Raji (cell line): ENCODE data around the gene KRTAP10-11.

Source experiments
- POLR2A ChIP-seq: IDR thresholded peaks from 2 replicates; pipeline ENCODE4 v1.6.1; 2011; ENCODE audit warnings: low read depth, low read length, control low read depth; ENCODE audit not compliant: insufficient read depth

Gene KRTAP10-11

DNA sequence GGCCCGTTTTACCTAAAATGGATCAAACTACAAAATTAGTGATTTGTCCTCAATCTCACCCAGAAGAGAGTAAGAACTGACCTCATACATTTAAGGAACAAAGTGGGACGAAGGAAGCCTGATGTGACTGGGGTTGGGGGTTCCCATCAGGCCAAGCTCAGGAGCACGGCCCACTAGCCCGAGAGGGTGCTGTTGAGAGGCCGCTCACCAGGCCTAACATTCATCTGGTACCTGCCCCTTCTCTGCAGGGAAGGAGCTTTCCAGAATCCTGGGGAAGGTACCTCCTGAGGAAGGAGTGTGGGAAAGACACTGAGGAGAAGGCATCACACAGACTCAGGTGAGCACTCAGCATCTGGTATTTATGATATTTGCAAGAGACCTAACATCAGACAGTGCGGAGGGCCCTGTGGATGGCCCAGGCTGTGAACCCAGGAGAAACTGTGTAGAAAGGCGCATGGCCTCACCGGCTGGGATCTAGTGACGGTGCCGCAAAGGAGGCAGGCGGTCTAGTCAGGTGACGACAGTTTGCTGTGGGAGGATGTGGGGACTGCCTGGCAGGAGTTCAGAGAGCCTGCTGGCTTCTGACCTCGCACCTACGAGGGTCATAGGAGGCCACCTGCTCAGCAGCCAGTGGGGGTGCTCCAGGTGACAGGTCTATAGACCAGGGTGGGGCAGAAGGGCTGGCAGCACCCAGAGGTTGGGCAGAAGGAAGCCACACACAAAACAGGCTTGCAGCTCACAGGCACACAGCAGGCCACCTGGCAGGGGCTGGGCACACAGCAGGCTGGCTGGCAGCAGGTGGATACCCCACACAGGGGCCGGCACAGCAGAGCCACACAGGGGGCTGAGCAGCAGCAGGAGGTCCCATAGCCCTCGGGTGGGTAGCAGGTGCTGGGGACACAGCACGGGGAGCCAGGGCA lies 7.7 kb downstream of the KRTAP10-11 start:
- no peak for TF ChIP-seq POLR2A

DNA sequence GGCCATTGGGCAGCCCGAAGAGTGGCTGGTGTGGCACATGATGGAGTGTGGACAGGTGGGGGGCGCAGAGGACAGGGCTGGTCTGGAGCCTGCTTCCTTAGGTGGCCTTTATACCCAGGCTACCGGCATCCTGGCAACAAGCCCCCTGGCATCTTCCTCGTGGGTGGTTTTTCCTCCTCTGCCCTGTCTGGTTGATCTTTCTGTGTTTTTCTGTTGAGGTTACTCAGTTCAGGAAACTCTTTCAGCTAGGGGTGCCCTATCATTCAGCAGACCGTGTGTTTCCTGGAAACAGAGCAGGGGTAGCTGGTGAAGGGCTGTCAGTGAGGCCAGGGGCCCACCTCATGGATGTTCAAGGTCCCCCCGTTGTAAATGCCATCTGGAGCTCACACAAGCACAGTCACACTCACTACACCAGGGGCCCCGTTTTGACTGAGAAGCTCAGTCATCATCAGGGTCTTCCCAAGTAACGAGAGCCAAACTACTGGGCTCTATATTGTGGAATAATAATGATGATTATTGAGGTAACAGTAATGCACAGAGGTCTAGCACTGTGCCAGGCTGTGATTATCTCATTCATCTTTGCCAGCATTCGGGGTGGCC lies 8.5 kb downstream of the KRTAP10-11 start, which contains the start of gene KRTAP12-4:
Gene KRTAP12-4, minus strand, starts transcription at position 84 of the 600 bp plus-strand sequence. Its CDS starts 45 bp downstream, at position 39.
- no peak for TF ChIP-seq POLR2A

DNA sequence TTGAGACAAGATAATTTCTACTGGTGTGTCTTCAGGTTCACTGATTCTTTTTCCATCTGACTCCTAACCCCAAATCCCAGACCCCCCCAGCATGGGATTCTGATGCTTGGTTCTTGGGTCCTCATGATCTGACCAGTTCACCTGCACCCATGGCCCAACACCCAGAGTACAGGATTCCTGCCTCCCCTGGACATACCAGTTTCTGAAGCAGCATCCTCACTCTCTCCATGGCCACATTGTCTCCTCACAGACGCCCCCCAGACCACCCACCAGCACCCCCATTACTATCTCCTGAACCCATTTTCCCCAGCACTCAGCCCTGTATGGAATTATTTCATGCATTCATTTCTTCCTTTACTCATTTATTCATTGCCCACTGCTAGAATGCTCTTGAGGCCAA lies 10.7 kb downstream of the KRTAP10-11 start:
- TF ChIP-seq POLR2A = no peak

DNA sequence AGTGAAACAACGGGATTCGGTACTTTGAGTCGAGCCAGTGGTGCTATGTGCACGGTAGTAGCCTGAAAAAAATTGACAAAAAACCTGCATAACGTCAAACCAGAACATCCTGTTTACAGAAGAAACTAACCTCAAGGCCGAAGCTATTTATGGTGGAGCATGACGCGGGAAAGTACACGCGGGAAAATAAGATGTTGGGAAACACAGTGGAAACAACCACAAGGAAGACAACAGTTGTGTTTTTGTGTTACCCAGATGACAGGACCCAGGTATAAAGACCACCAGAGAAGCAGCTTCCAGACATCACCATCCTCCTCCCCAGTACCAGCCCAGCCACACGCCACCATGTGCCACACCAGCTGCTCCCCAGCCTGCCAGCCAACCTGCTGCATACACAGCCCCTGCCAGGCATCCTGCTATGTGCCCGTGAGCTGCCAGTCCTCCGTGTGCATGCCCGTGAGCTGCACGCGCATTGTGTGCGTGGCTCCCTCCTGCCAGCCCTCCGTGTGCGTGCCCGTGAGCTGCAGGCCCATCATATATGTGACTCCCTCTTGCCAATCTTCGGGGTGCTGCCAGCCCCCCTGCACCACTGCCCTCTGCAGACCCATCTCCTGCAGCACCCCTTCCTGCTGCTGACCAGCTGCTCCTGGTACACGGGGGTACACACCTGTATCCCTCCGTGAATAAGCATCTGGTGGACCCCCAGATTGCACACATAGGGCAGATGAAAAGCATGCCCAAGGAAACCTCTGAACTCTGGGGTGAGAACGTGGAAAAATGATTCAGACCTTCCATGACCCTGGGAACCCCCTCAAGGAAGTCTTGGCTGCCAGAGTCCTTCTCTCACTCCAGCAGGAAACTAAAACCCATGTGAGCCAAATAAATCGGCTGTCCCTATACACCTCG lies 11.7 kb downstream of the KRTAP10-11 start, which contains the start of gene KRTAP12-3:
Gene KRTAP12-3, plus strand, starts transcription at position 298 of the 906 bp plus-strand sequence. Its CDS starts 48 bp downstream, at position 346.
- TF ChIP-seq POLR2A = no peak

DNA sequence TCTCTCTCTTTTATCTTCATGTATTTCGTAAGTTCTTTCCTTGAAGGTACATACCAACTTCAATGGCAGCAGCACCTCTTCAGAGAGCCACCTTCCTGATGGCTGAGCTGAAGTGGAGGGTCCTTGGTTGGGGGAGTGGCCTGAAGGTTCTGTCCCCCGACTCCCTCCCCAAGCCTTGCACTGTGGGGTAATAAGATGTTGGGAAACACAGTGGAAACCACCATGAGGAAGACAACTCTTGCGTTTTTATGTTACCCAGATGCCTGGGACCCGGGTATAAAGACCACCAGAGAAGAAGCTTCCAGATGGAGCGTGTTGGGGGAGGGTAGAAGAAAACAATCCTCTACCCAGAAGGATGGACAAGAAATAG lies 12.3 kb downstream of the KRTAP10-11 start:
- no peak for TF ChIP-seq POLR2A

DNA sequence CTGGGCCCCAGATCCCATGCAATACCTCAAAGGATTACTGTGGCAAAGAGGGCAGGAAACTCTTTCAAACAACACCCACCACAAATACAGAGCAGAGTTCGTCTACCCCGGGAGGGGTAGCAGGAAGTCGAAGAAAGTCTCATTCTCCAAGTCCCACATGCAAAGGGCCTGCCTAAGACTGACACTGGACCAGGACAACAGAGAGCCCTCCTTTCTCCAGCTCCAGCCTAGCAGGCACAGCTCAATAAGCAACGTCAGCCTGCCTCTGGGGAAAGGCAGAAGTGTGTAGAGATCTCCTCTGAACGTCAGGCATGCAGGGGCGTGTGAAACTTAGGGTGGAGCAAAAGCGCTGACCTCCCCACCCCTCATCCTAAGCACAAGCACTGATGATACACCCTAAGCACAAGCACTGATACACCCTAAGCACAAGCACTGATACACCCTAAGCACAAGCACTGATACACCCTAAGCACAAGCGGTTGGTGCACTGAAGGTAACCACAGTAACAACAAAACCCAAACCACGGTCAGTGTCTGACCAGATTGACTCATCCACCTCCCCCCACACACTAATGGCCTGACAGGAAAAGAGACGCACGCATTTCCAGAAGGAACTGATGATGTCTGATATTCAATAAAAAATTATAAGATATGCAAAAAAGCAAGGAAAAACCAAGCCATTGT lies 12.8 kb downstream of the KRTAP10-11 start:
- no peak for TF ChIP-seq POLR2A

DNA sequence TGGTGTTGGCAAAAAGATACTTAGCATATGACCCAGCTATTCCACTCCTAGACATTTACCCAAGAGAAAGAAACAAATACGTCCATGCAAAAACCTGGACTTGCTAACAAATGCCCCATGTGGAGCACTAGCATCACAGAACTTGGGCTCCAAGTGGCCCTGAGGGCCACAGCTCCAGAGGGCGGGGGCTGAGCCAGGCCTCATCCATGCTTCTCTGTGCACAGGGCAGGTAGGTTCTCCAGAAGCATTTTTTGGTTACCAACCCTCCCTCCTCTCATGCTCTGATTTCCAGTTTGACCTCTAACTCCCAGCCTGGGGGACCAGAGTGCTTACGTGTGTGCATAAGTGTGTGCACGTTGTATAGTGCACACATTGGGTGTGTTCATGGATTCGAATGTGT lies 18.5 kb downstream of the KRTAP10-11 start:
- no peak for TF ChIP-seq POLR2A

DNA sequence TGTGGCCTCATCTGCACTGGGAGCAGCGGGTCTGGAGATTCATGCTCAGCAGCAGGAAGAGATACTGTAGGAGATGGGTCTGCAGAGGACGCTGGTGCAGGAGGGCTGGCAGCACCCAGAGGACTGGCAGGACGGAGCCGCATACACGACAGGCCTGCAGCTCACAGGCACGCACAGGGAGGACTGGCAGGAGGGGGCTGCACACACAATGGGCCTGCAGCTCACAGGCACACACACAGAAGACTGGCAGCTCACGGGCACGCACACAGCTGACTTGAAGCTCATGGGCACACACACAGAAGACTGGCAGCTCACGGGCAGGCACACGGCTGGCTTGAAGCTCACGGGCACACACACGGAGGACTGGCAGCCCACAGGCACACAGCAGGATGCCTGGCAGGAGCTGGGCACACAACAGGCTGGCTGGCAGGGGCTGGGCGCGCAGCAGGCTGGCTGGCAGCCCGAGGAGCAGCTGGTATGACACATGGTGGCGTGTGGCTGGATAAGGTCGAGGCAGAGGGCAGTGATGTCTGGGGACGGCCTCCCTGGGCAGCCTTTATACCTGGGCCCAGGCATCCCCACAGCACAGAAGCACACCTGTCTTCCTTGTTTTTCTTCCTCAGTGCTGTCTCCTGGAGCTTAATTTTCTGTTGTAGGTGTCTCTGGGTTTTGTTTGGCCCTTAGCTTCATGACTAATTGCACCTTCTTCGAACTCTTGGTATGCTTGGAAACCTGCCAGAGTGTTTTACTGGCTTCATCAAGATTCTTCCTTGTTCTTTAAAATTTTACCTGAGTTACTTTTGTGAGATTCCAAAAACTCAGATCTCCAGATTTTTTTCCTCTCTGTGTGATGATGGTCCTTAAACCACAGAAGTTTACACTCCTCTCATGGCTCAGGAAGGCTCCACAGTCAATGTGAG lies 20.4 kb downstream of the KRTAP10-11 start, which contains the start of gene KRTAP12-2:
Gene KRTAP12-2, minus strand, starts transcription at position 527 of the 920 bp plus-strand sequence. Its CDS starts 41 bp downstream, at position 486.
- TF ChIP-seq POLR2A = no peak

DNA sequence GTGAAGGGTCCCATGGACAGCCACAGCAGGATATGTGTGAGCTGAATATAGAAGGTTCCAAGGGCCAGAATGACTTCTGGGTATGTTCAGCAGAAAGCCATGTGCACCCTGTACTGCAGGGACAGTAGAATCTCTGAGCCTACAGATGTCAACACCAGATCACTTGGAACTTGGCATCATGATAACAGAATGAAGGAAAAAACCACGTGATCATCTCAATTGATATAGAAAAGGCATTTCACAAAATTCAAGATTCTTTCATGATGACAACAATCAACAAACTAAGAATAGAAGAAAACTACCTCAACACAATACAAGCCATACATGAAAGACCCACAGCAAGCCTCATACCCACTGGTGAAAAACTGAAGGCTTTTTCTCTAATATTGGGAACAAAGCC lies 21.4 kb downstream of the KRTAP10-11 start:
- no peak for TF ChIP-seq POLR2A

DNA sequence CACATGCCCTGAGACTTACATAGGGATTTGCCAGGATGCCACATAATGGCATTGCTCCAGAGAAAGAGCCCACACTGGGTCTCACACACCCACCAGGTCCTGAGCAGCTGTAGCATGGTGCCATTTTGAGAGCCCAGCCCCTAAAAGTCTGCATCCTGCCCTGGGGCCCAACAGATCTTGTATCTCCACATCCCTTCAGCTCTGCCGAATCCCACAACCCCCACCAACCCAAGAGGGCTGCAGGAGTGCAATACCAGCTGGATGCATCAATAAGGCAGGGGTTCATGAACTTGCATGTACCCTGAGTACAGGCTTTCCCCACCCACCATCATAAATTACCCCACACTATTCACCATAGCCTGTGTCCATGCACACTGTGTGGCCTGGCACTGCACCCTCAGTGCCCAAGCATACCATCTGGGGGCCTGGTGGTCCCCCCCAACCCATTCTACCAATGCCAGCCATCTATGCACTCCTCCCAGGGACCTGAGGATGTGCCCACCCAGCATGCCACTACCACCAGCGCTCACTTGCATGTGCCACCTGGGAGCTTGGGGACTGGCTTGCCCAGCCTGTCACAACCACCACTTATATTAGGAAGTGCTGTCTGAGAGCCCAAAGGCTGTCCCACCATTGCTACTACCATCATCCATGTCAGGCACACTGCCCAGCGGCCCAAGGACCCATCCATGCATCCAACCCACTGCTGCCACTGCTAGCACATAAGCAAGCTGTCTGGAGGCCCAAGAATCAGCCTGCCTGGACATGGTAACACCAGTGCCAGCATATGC lies 24.6 kb downstream of the KRTAP10-11 start:
- no peak for TF ChIP-seq POLR2A

DNA sequence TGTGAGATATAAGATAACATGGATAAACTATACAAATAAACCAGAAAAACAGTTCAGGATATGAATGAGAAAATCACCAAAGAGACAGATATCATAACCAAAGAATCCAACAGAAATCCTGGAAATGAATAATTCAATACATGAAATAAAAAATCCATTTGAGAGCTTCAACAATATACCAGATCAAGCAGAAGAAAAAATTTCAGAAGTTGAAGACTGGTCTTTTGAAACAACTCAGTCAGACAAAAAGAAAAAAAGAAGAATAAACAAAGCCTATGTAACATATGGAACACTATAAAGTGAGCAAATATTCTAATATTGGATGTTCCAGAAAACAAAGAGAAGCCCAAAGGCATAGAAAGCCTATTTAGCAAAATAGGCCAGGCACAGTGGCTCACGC lies 25.7 kb downstream of the KRTAP10-11 start:
- no peak for TF ChIP-seq POLR2A

DNA sequence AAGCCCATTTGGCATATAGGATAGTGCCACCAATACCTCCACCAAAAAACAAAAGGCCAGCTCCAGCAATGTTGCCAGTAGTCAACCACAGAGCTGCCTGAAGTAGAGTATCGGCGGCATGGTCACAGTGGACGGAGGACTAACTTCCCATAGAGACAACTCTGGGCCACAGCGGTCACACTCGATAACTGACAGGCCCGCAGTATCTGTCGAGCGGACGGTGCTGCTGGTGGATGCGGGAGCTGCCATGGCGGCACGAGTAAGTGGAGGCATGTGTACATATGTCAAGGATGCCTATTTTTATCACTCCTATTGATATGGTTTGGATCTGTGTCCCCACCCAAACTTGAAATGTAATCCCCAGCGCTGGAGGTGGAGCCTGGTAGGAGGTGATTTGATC lies 31.7 kb downstream of the KRTAP10-11 start:
- TF ChIP-seq POLR2A = no peak

DNA sequence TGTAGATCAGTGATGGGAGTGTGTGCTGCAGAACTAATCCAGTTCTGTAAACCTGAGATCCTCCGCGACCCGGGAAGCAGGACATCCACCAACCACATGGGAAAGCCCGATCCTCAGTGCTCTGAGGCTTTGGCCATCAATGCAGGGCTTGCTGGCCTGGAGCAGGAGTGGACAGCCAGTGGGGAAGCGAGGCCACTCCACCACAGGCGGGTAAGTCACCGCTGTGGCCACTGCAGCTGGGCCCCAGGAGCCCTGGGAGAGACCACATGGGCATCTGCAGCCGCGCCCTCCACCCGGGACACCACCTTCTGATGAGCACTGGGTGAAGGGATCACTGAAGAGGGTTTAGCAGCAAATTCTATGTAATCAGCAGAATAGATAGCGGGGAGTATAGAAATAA lies 34.9 kb downstream of the KRTAP10-11 start:
- no peak for TF ChIP-seq POLR2A
